GDM1 (cell line): Measurements from ENCODE around the gene FLNA.
"Not testable (repeated sequence)": the region's sequence is repeated elsewhere in the genome, so short reads cannot be mapped to it uniquely, and the experiment has no call there.

Experiments used
- DNase-seq: peaks from one replicate; lab custom pipeline; 2025; lab: John Stamatoyannopoulos, UW

FLNA gene

DNA sequence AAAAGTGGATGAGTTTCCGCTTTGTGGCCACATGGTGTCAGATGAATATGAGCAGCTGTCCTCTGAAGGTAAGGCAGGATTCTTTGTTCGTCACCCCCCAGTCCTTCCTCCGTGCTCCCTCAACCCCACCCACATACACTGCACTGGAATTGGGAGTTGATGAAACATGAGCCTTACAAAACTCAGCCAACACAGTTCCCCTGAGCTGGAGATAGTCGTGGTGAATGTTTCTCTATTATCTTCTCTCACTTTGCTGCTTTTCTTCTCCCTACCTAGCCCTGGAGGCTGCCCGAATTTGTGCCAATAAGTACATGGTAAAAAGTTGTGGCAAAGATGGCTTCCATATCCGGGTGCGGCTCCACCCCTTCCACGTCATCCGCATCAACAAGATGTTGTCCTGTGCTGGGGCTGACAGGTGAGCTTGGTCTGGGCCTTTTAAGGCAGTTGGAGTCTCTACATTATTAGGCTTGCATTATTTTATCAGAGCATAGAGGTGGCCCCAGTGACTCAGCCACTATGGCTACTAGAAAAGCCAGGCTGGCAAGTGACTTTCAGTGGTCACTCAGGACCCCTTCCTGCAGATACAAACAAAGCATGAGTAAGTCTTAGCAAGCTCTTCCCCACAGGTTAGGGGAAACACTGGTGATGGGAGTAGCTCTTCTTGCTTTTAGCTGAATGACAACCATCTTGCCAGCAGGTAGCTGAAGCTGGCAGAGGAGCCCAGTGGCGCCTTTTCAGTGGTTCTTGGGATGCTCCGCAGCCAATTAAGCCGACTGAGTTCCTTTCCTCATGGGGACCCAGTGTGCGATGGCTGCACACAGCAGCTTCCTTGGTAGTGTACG lies 25.3 kb upstream of the FLNA start:
- DNase-seq = no peak

- peak; percentile 62 for DNase-seq
Measured at GRCh38 chrX:154398668-154399526, 24.5 kb upstream of the FLNA start.

DNA sequence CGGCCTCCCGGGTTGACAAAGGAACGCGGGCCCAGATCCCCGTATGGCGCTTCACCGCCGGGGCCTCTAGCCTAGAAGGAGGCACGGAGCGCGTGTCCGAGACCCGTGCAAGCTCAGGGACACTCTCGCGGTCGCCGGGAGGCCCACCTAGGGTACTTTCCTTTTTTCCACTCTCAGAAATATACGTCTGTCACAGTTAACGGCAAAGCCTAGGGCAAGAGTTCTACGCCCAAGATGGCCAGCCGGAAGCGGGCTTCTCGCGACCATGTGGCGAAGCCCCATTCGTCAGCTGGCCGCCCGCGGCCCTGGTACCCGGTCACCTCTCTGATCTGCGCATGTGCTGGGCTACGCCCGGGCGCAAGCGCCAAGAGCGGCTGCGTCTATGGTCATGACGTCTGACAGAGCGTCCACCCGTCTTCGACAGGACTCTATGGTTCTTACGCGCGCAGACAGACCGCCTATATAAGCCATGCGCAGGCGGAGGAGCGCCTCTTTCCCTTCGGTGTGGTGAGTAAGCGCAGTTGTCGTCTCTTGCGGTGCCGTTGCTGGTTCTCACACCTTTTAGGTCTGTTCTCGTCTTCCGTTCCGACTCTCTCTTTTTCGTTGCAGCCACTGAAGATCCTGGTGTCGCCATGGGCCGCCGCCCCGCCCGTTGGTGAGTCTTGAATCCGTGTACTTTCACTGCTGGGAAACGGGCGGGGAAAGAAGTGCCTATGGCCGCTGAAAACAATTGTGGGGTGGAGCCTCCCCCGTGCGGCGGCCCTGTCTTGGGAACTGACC lies 23.6 kb upstream of the FLNA start, which contains the start of gene RPL10:
RPL10 (plus strand) TSS at position 490 of the 780 bp plus-strand sequence; CDS start at position 633, 143 bp downstream.
- peak; percentile 94 for DNase-seq

- DNase-seq = peak; percentile 49
Measured at GRCh38 chrX:154396973-154397887, 22.8 kb upstream of the FLNA start.

DNA sequence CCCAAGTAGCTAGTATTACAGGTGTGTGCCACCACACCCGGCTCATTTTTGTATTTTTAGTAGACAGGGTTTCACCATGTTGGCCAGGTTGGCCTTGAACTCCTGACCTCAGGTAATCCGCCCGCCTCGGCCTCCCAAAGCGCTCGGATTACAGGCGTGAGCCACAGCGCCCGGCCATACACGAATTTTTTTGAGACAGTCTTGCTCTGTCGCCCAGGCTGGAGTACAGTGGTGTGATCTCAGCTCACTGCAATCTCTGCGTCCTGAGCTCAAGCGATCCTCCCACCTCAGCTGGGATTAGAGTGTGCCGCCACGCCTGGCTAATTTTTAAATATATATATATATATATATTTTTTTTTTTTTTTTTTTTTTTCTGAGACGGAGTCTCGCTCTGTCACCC lies 21.9 kb upstream of the FLNA start:
- DNase-seq = not testable (repeated sequence)

DNA sequence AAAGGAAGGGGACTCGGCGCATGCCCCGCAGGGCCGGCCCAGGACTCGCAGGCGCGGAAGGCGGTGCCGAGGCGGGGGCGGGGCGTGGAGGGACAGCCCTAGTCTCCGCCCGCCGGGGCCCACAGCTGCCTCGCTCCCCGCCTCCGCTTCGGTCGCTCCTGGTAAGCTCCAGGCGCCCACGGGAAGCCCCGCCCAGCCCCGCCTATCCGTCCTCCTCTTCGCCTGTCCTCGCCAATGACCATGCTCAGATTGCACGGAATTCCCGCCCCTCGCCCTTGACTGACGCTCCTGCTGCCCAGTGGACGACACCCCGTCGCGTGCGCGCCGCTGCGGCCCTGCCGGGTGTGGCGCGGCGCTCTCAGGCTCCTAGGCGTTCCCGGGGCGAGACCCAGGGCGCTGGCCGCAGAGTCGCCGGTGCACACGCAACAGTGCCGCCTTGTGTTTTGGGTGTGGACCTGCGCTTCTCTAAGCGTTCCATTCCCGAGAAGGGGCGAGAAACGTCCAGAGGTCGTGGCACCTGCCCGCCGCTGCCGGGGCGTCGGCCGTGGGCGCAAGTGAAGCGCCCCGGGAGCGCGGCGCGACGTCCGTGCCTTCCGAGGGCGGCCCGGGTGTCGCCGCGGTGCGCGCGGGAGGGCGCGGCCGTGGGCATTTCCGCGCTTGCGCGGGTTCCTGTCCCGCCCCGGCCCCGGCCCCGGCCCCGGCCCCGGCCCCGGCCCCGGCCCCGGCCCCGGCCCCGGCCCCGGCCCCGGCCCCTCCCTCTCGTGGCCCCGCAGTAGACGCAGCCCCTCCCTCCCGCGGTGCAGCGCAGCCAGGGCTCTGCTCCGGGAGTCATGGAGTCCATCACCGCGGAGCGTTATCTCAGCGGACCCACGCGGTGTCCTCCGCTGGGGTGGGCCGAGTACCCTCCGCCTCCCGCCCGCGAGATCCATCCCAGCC lies 15.6 kb upstream of the FLNA start:
- not testable (repeated sequence) for DNase-seq

- not testable (repeated sequence) for DNase-seq
Measured at GRCh38 chrX:154388649-154389048, 14.2 kb upstream of the FLNA start.

DNA sequence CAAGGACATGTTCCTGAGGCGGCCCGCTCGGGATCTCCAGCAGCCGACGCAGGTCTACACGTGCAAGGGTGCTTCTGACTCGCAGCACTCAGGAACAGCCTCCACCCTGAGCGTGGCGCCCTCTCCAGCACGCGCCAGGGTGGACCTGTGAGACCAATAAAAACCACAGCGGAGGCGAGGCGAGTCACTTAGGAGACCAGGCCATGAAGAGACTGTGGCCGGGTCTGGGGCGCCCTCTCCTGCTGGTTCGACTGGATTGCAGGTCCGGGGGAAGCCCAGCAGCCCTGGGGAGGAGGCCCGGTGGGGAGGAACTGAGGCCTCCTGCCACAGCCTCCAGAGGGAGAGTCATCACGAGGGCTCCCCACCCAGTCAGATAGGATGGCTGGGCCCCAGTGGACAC lies 13.7 kb upstream of the FLNA start:
- DNase-seq = not testable (repeated sequence)

- no peak for DNase-seq
Measured at GRCh38 chrX:154384284-154384892, 10.0 kb upstream of the FLNA start.

DNA sequence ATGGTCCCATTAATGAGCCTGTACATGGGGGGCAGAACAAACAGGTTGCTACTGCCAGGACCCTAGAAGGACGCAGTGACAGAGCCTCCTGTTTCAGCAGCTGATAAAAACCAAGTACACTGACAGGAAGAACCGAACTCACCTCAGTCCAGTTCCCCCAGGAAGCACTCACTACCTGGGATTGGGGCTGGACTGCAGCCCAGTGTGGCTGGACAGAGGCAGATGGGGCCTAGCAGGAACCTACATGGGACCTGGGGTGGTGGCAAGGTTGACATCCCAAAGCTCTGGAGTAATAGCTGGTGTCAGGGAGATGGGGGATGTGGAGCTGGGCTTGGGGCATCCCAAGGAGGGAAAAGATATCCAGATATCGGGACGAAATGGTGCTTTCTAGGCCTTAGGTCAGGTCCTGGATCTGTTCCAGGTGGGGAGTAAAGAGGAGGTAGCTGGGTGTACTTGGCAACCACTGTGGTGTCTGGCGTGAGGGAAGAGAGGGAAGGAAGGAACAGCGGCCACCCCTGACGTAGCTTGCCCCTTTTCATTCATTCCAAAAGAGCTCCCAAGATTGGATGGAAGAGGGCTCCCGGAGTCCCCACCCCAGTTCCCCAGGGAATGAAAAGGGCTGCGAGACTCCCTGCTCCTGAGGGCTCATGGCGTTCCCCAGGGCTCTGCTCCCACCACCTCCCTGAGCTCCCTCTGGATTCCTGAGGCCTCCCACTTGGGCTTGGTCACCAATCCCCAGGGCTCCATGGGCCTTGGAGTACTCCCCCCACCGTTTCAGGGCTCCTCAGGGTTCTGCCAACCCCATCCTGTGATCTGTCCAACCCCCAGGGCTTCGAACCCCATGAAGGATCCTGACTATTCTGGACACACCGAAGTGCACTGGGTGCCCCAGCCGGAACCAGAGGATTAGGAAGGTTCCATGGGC lies 9.2 kb upstream of the FLNA start:
- DNase-seq = no peak

DNA sequence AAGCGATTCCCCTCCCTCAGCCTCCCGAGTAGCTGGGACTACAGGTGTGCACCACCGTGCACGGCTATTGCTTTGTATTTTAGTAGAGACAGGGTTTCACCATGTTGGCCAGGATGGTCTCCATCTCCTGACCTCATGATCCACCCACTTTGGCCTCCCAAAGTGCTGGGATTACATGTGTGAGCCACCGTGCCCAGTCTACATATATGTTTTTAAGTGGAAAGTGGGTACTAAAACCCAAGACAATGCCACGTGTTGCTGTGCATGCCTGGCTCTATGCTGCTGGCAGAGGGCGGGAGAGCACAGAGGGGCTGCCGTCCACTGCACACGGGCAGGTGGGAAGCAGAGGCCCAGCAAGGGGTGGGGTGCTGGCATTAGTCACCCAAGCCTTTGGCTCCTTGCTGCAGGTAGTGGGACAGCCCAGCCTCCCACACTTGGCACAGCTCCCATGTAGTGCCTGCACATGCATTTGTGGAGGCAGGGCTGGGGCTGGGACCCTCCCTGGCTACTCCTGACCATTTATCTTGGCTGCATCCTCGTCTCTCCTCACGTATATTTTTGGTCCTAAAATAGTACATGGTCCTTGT lies 8.1 kb upstream of the FLNA start:
- DNase-seq = no peak

- DNase-seq = no peak
Measured at GRCh38 chrX:154381271-154381670, 6.8 kb upstream of the FLNA start.

- DNase-seq = no peak
Measured at GRCh38 chrX:154380787-154381186, 6.4 kb upstream of the FLNA start.

- DNase-seq = no peak
Measured at GRCh38 chrX:154380153-154380552, 5.7 kb upstream of the FLNA start.

GRCh38 chrX:154379569-154379951 lies 5.1 kb upstream of the FLNA start:
- no peak for DNase-seq

DNA sequence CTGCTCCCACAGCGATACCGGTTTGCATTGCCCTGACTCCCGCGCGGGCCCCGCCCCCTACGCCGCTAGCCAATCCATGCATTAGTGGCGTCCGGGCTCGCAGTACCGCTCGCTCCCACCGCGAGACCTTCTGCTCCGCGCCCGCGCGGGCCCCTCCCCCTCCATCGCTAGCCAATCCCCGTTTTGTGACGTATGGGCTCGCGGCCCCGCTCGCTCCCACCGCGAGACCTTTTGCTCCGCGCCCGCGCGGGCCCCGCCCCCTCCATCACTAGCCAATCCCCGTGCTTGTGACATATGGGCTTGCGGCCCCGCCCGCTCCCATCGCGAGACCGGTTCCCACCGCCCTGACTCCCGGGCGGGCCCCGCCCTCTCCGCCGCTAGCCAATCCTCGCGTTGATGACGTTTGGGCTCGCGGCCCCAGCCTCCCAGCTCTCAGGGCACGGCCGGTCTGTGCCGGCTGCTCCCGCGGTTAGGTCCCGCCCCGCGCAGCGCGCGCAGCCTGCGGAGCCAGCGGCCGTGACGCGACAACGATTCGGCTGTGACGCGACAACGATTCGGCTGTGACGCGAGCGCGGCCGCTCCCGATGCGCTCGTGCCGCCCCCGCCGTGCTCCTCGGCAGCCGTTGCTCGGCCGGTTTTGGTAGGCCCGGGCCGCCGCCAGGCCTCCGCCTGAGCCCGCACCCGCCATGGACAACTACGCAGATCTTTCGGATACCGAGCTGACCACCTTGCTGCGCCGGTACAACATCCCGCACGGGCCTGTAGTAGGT lies 4.5 kb upstream of the FLNA start, which contains the start of gene EMD:
EMD (plus strand) TSS at position 497 of the 770 bp plus-strand sequence; CDS start at position 687, 190 bp downstream.
- peak; percentile 100 for DNase-seq
